GM18870 (cell line): ENCODE data around the gene ADORA2A.

ENCODE experiments used
- ATAC-seq: cut with Tn5 transposase; IDR thresholded peaks from one replicate; pipeline ENCODE4 v1.9.1; 2021; ENCODE audit warnings: moderate library complexity; ENCODE audit not compliant: unreplicated experiment

Gene ADORA2A

GRCh38 chr22:24402460-24403192 is 24.8 kb upstream of the ADORA2A start:
- ATAC-seq = no peak

DNA sequence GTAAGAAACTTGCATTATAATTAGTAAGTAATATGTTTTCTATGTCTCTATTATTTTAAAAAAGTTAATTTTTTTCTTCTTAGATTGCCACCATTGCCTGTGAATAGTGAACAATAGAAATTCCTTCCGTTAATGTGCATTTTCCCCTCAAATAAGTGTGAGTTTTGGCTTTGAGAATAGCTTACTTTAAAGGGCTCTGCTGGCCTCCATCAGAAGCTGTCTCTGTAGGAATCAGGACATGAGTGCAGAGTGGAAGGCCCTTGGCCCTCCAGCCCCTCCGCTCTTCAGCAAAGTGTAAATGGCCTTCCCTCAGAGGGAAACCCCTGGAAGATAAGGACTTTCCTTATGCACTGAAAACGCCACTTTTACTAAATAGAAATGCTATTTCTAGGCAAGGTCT is 24.1 kb upstream of the ADORA2A start:
- ATAC-seq = no peak

DNA sequence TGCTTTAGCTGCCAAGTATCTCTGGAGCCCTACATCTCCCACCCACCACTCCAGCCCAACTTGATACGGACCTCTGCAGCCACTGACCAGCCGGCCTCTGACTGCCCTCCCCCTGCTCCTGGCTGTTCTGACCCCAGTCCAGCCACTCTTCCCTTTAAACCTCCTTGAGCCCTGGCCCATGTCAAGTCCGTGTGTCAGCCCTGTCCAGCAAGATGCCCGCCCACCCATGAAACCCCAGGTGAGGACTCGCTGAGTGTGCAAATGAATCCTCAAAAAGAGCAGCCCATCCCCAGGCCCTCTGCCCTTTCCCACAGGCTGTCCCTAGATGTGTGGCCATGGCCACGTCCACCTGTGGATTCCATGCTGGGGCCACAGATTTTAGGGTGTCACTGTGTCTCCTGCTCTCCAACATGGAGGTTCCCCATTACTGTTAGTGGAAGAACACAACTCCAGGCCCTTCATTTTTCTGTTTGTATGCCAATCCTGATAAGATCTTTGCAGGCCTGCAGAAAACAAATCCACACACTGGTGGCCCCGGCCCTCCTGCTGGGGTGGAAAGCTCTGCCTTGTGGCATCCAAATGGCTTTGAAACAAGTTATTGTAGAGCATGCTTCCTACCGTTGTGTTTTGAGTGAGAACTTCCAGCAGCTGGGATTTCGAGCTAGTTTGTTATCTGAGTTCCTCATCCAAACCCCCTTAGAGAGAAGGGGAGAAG is 22.7 kb upstream of the ADORA2A start:
- no peak for ATAC-seq

GRCh38 chr22:24405631-24406321 is 21.6 kb upstream of the ADORA2A start:
- no peak for ATAC-seq

DNA sequence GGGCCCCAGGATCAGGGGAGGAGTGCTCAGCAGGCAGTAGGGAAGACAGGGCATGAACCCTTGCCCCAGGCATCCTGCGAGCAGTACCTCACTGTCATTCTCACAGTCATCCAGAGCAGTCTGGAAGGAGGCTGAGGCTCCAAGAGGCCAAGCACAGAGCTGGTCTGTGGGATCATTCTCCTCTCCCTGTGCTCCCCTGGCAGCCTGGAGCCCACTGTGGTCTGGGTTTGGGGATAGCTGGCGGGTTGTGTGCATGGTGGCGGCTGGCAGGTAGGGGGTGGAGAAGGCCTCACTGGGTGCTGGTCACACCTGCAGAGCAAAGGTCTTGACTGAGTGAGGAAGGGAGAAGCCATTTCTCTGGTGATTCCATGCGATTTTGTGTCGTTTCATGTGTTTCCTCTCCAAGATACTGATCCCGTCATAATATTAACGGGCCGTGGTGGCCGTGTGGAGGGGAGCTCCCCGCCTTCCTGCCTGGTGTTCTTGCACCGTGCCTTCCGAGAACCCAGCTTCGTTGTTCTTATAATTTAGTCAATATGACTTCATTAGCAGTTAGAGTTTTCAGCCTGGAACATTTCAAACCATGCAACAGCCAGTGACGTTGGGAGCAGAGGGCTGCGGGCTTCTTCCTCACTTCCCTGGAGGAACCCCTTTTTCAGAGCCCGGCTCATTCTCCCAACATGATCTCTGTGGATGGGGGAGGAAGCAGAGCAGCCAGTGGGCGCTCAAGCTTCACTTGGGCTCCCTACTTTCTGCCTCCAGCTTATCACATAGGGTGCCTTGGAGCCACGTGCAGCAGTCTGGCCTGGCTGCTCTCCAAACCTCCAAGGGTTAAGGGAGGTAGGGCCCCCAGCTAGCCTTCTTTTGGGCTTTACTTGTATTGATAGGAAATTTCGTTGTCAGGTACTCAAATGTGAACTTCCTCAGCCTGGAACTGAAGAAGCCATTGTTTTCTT is 20.8 kb upstream of the ADORA2A start:
- ATAC-seq = no peak

GRCh38 chr22:24407278-24407665 is 20.1 kb upstream of the ADORA2A start:
- no peak for ATAC-seq

DNA sequence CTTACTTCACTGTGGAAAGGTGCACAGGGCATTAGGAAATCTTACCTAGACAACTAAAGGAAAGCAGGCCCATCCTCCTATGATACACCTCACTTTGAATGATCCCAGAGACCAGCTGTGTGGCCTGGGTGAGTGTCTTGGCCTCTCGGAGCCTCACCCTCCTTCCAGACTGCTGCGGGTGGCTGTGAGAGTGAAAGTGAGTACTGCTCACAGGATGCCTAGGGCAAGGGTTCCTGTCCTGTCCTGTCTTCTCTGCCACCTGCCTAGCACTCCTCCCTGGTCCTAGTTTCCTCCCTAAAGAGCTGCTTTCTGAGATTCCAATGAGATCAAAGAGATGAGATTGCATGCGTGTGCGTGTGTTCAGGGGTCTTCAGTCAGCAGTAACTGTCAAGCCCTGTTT is 19.5 kb upstream of the ADORA2A start:
- ATAC-seq = no peak

- ATAC-seq = no peak
Measured at GRCh38 chr22:24408630-24409029, 18.8 kb upstream of the ADORA2A start.

DNA sequence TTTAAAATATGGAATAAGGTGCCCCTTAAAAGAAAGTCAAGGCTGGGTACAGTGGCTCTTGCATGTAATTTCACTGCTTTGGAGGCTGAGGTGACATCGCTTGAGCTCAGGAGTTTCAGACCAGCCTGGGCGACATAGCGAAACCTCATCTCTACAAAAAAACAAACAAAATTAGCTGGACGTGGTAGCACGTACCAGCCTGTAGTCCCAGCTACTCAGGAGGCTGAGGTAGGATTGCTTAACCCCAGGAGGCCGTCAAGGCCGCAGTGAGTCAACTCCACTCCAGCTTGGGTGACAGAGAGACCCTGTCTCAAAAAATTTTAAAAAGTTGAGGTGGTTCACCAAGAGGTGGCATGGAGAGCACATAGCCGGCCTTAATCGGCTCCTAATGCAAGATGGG is 17.7 kb upstream of the ADORA2A start:
- ATAC-seq = no peak

- ATAC-seq = no peak
Measured at GRCh38 chr22:24410110-24410856, 17.1 kb upstream of the ADORA2A start.

GRCh38 chr22:24411256-24412004 is 16.0 kb upstream of the ADORA2A start:
- no peak for ATAC-seq

- ATAC-seq = no peak
Measured at GRCh38 chr22:24412274-24412673, 15.1 kb upstream of the ADORA2A start.

DNA sequence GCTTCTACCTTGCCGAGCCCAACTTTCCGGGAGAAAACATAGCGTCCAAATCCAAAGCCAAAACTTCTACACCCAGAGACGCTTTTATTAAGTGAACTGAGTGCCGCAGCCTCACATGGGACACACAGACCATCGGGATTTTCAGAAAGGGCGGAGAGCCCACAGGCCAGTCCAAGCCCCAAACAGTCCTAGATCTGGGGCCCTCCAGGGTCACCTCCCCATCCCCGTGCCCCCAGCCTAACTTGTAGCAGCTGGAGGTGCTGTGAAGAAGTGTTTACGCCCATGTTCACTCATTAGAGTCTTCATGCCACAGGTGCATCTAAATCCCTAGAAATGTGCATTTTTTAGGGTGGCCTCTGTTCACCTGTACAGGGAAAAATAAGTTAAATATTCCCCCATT is 14.1 kb upstream of the ADORA2A start:
- ATAC-seq = no peak

DNA sequence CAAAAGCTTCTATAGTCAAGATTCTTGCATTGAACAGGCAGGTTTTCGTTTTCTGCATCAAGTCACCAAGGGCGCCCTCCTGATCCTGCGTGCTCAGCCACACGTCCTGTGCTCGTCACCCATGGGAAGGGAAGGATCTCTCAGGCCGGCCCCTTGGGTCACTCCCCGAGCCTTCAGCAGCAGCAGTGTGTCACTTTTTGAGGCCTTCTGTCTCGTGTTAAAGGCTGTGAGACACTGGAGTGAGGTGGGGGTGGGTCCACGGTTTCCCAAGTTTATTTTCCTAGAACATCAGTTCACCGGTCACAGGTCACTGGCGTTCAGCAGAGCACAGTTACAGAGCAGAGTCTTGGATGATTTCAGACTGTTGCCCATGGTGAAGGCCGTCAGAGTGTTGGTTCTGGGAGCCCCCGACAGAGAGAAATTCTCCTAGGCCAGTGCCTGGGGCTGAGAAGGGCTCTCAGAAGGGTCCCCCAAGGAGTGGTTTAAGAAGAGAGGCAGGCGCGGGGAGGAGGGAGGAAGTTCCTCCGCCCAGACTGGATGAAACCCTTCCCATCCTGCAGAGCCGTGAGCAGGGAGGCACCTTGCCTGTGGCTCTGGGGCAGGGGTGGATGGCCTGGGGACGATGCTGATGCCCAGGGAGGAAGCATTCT is 13.5 kb upstream of the ADORA2A start:
- ATAC-seq = no peak

- ATAC-seq = no peak
Measured at GRCh38 chr22:24414523-24414922, 12.9 kb upstream of the ADORA2A start.

GRCh38 chr22:24414984-24415945 is 12.1 kb upstream of the ADORA2A start:
- ATAC-seq = no peak

- ATAC-seq = no peak
Measured at GRCh38 chr22:24416095-24416494, 11.3 kb upstream of the ADORA2A start.

DNA sequence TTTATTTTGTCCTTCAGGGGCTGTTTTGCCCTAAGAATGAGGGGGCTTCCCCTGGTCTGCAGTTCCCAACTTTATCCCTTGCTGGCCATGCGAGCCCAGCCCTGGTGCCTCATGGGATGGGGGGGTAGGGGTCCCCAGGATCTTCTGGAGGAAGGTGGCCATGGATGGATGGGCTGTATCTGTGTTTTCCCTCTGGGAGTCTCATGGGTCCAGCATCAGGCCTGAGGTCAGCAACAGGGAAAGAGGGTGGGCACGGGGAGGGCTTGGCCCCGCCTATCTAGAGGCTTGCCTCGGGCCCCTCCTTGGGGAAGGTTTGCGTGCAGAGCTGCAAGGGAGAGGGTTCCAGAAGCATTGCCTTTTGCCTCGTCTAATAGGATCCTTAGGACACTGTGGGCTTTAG is 10.8 kb upstream of the ADORA2A start:
- no peak for ATAC-seq
